Activated T-helper 2 cell treated with anti-CD3 and anti-CD28 coated beads, Interferon-gamma antibody, Interleukin-2, Interleukin-4, amounts not matched to agents 10 μg/mL and 5 μg/mL and 100 μg/mL, durations not matched to agents 14 hours and 24 hours and 36 hours (primary cell): ENCODE results near the gene EDIL3. TPM values are rescaled to one million over a fixed set of nuclear protein-coding genes. Genes with fewer than 3 reads are reported as not detected.

ENCODE experiments used
- DNase-seq: peaks from one replicate; pipeline ENCODE4 v3.0.0; 2021; ENCODE audit warnings: low spot score
- H3K27ac Mint-ChIP-seq: one replicate; pipeline ENCODE4 v1.8.0; 2021; ENCODE audit warnings: mixed read lengths
- H3K27me3 Mint-ChIP-seq: one replicate; pipeline ENCODE4 v1.8.0; 2021; ENCODE audit warnings: low read depth, mixed read lengths
- H3K36me3 Mint-ChIP-seq: one replicate; pipeline ENCODE4 v1.8.0; 2021; ENCODE audit warnings: low read depth, mixed read lengths
- H3K4me1 Mint-ChIP-seq: one replicate; pipeline ENCODE4 v1.8.0; 2021; ENCODE audit warnings: low read depth, mixed read lengths
- H3K4me3 Mint-ChIP-seq: one replicate; pipeline ENCODE4 v1.8.0; 2021; ENCODE audit warnings: low read depth, mild to moderate bottlenecking, moderate library complexity, mixed read lengths
- H3K9me3 Mint-ChIP-seq: one replicate; pipeline ENCODE4 v1.8.0; 2021; ENCODE audit warnings: mixed read lengths
- intact Hi-C: fragments of 100-400 bp; cut with micrococcal nuclease; formaldehyde crosslinking; loops from one replicate; pipeline ENCODE4 v1.15.1; 2023
- total RNA-seq: library from RNA; stranded (reverse); gene quantifications from 2 replicates; pipeline ENCODE4 v1.2.3, GENCODE V29; 2022

Gene EDIL3
- total RNA-seq, 1 donor from 2014 or later: not detected

- Mint-ChIP-seq H3K27me3 (peaks cover 43% of the 10 kb centered on the region), H3K4me3 (no peak overlapping the region), H3K36me3 (no peaks in the 10 kb centered on the region), H3K9me3 (no peaks in the 10 kb centered on the region), H3K27ac (no peak overlapping the region), H3K4me1 (peaks cover 8% of the 10 kb centered on the region)
- no peak for DNase-seq
- intact Hi-C loops: no loop called here
Measured at GRCh38 chr5:84385705-84386104, 1.0 kb upstream of the EDIL3 start.

- Mint-ChIP-seq H3K27me3 (peaks cover 43% of the 10 kb centered on the region), H3K9me3 (no peaks in the 10 kb centered on the region), H3K36me3 (no peaks in the 10 kb centered on the region), H3K4me3 (no peak overlapping the region), H3K4me1 (peaks cover 8% of the 10 kb centered on the region), H3K27ac (no peak overlapping the region)
- intact Hi-C loops: loop anchor here (5.0 kb wide), 1 partner anchor 667 kb away; no protein-coding TSS in a partner anchor
- DNase-seq: no peak
Measured at GRCh38 chr5:84383816-84384603, 670 bp downstream of the EDIL3 start.

- H3K27me3 Mint-ChIP-seq: peaks cover 45% of the 10 kb centered on the region
- peaks cover 8% of the 10 kb centered on the region for H3K4me1 Mint-ChIP-seq
- no peak overlapping the region for H3K4me3 Mint-ChIP-seq
- intact Hi-C loops: loop anchor here (5.0 kb wide), 1 partner anchor 666 kb away; no protein-coding TSS in a partner anchor
- DNase-seq: no peak
- no peaks in the 10 kb centered on the region for H3K36me3 Mint-ChIP-seq
- H3K9me3 Mint-ChIP-seq: no peaks in the 10 kb centered on the region
- no peak overlapping the region for H3K27ac Mint-ChIP-seq
Measured at GRCh38 chr5:84383296-84383815, 1.3 kb downstream of the EDIL3 start.

- Mint-ChIP-seq H3K36me3 (no peaks in the 10 kb centered on the region), H3K27ac (no peak overlapping the region), H3K27me3 (peaks cover 45% of the 10 kb centered on the region), H3K4me3 (no peak overlapping the region), H3K4me1 (peaks cover 8% of the 10 kb centered on the region), H3K9me3 (no peaks in the 10 kb centered on the region)
- intact Hi-C loops: loop anchor here (5.0 kb wide), 1 partner anchor 665 kb away; no protein-coding TSS in a partner anchor
- DNase-seq: no peak
Measured at GRCh38 chr5:84382363-84383295, 2.1 kb downstream of the EDIL3 start.

GRCh38 chr5:84381502-84382362 is 2.9 kb downstream of the EDIL3 start:
- Mint-ChIP-seq H3K4me3 (no peak overlapping the region), H3K27me3 (peaks cover 43% of the 10 kb centered on the region), H3K27ac (no peak overlapping the region), H3K4me1 (peaks cover 8% of the 10 kb centered on the region), H3K9me3 (no peaks in the 10 kb centered on the region), H3K36me3 (no peaks in the 10 kb centered on the region)
- DNase-seq: no peak
- intact Hi-C loops: loop anchor here (5.0 kb wide), 1 partner anchor 664 kb away; no protein-coding TSS in a partner anchor

GRCh38 chr5:84379749-84380148 is 4.9 kb downstream of the EDIL3 start:
- no peak overlapping the region for H3K27ac Mint-ChIP-seq
- no peaks in the 10 kb centered on the region for H3K36me3 Mint-ChIP-seq
- H3K4me3 Mint-ChIP-seq: no peak overlapping the region
- no peak for DNase-seq
- no peaks in the 10 kb centered on the region for H3K9me3 Mint-ChIP-seq
- peaks cover 8% of the 10 kb centered on the region for H3K4me1 Mint-ChIP-seq
- intact Hi-C loops: loop anchor here (5.0 kb wide), 1 partner anchor 662 kb away; no protein-coding TSS in a partner anchor
- H3K27me3 Mint-ChIP-seq: peaks cover 24% of the 10 kb centered on the region

- Mint-ChIP-seq H3K4me1 (peaks cover 6% of the 10 kb centered on the region), H3K27ac (no peak overlapping the region), H3K9me3 (no peaks in the 10 kb centered on the region), H3K27me3 (peaks cover 20% of the 10 kb centered on the region), H3K4me3 (no peak overlapping the region), H3K36me3 (no peaks in the 10 kb centered on the region)
- intact Hi-C loops: no loop called here
- DNase-seq: no peak
Measured at GRCh38 chr5:84378961-84379360, 5.7 kb downstream of the EDIL3 start.

- no peaks in the 10 kb centered on the region for H3K9me3 Mint-ChIP-seq
- intact Hi-C loops: no loop called here
Measured at GRCh38 chr5:84378420-84378819, 6.3 kb downstream of the EDIL3 start.

GRCh38 chr5:84376346-84376745 is 8.3 kb downstream of the EDIL3 start:
- peaks cover 2% of the 10 kb centered on the region for H3K27me3 Mint-ChIP-seq
- no peaks in the 10 kb centered on the region for H3K4me1 Mint-ChIP-seq
- DNase-seq: no peak
- H3K36me3 Mint-ChIP-seq: no peaks in the 10 kb centered on the region
- no peak overlapping the region for H3K4me3 Mint-ChIP-seq
- H3K27ac Mint-ChIP-seq: no peak overlapping the region
- intact Hi-C loops: no loop called here
- no peaks in the 10 kb centered on the region for H3K9me3 Mint-ChIP-seq

More at GRCh38 chr5:84378420-84378819, 6.3 kb downstream of the EDIL3 start:
- Mint-ChIP-seq H3K4me1 (peaks cover 6% of the 10 kb centered on the region), H3K27me3 (peaks cover 17% of the 10 kb centered on the region), H3K4me3 (no peak overlapping the region), H3K36me3 (no peaks in the 10 kb centered on the region), H3K27ac (no peak overlapping the region)
- no peak for DNase-seq

- peaks cover 2% of the 10 kb centered on the region for H3K27me3 Mint-ChIP-seq
- no peaks in the 10 kb centered on the region for H3K9me3 Mint-ChIP-seq
- no peaks in the 10 kb centered on the region for H3K36me3 Mint-ChIP-seq
- no peak overlapping the region for H3K4me3 Mint-ChIP-seq
- H3K27ac Mint-ChIP-seq: no peak overlapping the region
- intact Hi-C loops: no loop called here
- no peaks in the 10 kb centered on the region for H3K4me1 Mint-ChIP-seq
- no peak for DNase-seq
Measured at GRCh38 chr5:84374568-84374967, 10.1 kb downstream of the EDIL3 start.

GRCh38 chr5:84373506-84373905 is 11.2 kb downstream of the EDIL3 start:
- Mint-ChIP-seq H3K27me3 (no peaks in the 10 kb centered on the region), H3K9me3 (no peaks in the 10 kb centered on the region), H3K4me3 (no peak overlapping the region), H3K36me3 (no peaks in the 10 kb centered on the region), H3K4me1 (no peaks in the 10 kb centered on the region), H3K27ac (no peak overlapping the region)
- intact Hi-C loops: no loop called here
- no peak for DNase-seq
